COLO668 (cell line): ENCODE measurements around the gene TM2D3.

Experiments
- DNase-seq: peaks from one replicate; lab custom pipeline; 2025; ENCODE audit not compliant: unreplicated experiment; lab: John Stamatoyannopoulos, UW

TM2D3 gene, protein sequence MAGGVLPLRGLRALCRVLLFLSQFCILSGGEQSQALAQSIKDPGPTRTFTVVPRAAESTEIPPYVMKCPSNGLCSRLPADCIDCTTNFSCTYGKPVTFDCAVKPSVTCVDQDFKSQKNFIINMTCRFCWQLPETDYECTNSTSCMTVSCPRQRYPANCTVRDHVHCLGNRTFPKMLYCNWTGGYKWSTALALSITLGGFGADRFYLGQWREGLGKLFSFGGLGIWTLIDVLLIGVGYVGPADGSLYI

DNA sequence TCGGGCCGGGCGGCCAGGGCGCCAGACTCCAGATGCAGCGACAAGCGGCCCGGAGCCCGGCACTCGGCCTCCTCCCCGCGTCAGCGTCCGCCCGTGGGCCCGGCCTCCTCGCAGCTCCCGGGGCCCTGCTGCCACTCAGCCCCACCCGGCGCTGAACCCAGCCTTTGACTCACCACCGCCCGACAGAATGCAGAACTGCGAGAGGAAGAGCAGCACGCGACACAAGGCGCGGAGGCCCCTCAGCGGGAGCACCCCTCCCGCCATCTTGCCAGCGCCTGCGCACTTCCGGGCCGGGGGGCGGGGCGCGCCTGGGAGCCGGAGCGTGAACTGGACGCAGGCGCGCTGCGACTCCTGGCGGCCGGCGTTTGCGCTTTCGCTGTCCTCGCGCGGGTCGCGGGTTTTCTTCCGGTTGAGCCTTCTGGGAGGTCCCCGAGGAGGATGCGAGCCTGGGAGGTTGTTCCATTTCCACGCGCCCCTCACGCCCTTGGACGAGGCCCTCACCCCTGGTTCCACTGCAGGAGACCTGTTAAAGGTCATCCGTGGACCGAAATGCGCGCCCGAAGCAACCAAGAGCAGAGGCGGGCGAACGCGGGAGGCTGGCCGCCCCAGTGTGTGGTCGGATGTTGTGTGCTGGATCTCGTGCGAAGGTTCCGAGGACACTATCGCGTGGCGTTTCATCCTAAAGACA is at the start of gene TM2D3:
Gene TM2D3 (minus strand): TSS at position 284 of the 688 bp plus-strand sequence. CDS start 20 bp downstream, at position 264.
- DNase-seq: peak; percentile 95

DNA sequence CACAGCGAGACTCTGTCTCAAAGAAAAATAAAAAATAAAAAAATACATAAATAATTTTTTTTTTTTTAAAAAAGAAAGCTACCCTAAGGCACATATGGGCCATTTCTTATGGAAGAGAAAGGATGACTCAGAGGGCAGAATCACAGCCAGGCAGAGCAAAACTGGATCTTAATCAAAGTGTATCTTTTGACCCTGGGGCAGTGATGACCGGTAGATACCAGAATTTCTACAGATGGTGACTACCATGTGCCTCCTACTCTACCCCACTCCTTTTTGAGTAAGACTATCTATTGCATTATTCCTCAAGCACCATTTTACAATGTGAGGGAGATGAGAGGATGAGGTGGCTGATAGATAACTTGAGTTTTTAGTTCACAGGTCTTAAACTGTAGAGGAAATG is 46.1 kb upstream of the TM2D3 start:
- DNase-seq: no peak

DNA sequence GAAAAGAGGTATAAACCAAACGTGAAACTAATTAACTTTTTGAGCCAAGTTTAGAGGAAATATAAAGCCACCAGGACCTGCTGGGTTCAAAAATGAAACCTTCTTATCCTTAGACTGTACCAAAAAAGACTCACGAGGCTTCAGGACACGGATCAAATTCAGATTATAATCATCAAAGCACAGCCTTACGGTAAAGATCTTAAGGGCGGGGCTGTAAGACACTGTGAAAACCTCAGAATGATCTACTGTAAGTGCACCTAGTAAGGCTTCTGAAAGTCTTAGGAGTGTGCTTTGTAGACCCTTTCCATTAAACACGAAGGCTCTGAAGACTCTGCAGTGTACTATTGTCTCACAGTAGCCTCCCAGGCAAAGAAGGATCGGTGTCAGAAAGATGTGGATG is 45.3 kb upstream of the TM2D3 start:
- DNase-seq: no peak

DNA sequence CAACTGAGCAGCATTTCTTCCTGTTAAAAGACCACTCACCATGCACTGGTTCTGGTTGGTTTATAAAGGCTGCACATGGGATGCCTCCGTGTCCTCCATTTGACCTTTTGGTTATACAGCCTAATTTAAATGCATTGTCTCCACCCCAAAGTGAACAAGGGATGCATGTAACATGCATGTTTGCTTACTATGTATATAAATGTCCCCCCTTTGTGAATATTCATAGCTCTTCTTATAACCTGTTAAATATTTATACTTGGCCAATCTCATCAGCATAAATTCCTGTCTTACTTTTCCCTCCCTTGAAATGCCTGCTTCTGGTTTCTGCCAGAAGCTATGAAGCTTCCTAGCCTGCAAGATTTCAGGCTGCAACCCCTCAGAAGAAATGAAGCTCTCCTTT is 44.6 kb upstream of the TM2D3 start:
- no peak for DNase-seq

DNA sequence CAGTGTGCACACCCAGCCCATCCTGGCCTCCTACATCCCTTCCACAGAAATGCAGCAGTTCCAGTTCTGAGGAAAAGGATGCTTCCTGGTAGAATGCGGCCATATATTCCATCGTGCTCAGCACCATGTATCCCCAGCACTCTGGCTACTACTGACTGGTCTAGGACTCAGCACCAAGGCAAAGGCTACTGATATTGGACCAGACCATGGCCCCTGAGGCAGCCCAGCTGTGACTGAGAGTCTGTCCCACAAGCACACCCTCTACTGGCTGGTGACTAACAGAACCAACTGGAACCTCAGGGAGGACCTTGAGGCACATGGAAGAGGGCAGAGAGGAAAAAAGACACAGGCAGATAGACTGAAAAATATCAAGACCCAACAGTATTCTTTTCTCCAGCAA is 42.1 kb upstream of the TM2D3 start:
- DNase-seq: no peak

DNA sequence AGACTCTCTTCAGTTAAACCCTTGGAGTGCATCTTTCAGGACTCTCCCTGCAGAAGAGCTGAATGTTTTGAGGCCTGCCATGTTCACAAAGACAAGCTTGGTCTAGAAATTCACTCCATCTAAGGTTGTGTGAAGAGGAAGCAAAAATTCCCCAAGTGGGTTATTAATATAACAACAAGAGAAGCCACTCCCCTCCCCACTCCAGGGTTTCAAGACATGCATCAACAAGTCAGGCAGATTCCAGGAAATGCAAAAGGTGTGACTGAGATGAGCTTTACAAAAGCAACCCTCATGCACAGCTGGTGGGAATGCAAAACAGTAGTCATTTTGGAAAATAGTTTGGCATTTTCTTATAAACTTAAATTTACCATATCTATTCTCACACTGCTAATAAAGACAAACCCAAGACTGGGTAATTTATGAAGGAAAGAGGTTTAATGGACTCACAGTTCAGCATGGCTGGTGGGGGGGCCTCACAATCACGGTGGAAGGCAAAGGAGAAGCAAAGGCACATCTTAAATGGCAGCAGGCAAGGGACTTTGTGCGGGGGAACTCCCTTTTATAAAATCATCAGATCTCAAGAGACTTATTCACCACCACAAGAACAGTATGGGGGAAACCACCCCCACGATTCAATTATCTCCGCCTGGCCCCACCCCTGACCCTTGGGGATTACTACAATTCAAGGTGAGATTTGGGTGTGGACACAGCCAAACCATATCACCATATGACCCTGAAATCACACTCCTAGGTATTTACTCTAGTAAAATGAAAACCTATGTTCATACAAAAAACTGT is 40.8 kb upstream of the TM2D3 start:
- DNase-seq: no peak

DNA sequence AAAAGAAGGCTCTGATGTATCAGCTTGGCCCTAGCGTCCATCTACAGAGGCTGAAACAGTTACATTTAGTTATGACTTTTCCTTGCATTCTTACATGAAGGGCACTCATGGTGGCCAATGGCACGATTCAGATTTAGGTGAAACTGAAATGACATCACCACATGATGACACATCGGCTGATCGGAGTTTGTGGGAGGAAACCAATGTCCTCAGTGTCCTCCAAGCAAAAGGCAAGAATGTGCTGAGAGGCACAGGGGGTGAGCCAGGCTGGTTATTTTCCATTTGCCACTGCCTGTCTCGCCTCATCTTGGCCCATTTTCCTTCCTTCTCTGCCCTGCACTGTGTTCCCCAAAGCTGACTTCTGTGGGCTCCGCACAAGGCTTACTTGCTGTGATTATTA is 37.7 kb upstream of the TM2D3 start:
- DNase-seq: no peak

DNA sequence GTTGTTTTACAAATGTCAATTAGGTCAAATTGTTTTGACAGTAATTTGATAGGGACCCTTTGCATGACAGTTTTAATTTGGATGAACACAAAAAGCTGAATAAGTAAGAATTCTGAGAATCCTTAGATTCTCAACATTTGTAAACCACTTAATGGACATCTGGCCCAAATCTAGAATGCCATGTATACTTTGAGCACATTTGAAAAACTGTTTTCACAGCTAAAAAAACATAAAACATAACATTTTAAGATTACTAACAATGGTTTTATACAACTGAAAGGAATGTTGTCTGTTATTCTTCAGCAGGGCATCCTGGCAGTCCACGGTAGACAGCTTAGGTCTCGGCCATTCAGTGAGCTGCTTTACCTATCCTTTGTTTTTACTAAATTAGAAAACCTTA is 34.5 kb upstream of the TM2D3 start:
- DNase-seq: no peak

DNA sequence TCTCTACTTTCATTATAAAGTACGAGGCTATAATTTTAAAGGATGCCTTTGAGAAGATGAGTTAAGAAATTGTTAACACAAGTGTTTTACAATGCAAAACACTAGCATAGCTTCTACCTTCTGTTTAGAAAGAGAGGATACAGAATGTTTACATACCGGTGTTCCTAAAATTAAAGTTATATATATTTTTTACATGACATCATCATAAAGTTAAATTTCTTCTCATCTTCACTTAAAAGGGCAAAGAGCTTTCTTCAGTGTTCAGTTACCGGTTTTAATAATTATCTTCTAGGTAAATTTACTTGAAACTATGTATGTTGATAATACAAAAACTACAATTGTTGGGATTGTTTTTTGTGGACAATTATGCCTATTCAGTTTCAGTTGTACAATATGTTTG is 32.7 kb upstream of the TM2D3 start:
- no peak for DNase-seq

DNA sequence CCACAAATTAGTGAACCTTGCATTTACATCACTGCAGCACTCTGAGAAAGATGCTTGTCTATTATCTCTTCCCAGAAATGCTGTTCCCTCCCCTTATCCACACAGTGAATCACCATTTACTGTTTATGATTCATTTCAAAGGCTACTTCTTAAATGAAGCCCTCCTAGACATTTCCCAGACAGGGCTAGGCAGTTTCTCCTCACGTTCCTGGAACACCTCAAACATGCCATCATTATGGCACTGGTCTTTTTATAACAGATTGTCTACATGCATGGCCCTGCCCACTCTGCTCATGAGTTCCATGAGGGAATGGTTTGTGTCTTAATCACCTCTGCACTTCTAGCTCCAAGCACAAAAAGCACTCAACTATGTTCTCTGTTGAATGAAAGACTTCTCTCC is 32.2 kb upstream of the TM2D3 start:
- DNase-seq: no peak

DNA sequence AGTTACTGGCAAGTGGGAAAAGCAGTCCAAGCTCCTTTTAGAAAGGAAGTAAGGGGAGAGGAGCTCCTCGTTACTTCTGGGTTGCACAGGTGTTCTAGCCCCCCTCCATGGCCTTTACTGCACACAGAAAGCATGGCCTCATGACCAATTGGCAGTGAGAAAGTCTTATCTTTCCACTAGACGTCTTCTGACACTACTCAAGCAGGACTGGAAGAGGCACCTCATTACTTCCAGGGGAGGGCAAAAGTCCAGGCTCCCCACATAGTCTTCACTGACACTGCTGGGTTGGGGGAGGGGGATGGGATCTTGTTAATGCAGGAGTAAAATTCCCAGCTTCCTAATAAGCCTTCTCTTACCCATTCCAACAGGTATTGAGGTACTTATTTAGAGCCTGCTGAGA is 27.6 kb upstream of the TM2D3 start:
- no peak for DNase-seq

DNA sequence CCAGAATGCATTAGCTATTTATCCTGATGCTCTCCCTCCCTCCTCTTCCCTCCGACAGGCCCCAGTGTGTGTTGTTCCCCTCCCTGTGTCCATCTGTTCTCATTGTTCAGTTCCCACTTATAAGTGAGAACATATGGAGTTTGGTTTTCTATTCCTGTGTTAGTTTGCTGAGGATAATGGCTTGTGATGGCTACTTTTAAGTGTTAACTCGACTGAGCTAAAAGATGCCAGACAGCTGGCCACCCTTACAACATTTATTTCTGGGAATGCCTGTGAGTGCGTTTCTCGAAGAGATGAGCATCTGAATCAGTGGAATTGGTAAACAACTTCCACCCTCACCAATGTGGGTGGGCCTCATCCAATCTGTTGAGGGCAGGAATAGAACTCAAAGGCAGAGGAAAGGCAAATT is 24.7 kb upstream of the TM2D3 start:
- no peak for DNase-seq

DNA sequence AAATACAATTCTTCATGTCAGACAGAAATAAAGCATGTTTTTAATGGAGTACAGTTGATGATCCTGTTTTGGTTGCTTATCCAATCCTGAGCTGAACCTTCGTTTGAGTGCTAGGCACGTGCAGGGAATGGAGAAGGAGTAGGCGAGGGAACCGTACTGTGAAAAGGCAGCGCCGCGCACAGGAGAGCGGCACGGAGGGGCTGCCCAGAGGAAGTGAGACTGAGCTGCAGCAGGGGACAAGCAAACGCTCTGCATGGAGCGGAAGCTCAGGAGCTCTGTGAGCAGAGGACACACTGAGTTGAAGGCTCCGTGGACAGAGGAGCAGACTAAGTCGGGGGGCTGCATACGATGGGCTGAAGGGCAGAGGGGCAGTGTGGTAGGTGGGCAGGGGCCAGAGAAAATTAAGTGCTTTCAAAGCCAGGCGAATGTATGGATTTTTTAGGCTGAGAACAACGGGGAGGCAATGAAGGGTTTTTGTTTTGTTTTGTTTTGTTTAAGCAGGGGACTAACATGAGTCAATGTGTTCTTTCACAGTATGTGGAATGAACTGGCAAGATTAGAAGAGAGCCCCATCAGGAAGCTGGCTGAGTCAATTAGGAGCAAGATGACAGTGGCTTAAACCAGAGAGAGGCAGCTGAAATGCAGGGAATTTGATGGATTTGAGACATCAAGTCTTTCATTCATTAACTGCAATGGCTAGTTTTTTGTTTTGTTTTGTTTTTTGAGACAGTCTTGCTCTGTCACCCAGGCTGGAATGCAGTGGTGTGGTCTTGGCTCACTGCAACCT is 23.8 kb upstream of the TM2D3 start:
- no peak for DNase-seq

DNA sequence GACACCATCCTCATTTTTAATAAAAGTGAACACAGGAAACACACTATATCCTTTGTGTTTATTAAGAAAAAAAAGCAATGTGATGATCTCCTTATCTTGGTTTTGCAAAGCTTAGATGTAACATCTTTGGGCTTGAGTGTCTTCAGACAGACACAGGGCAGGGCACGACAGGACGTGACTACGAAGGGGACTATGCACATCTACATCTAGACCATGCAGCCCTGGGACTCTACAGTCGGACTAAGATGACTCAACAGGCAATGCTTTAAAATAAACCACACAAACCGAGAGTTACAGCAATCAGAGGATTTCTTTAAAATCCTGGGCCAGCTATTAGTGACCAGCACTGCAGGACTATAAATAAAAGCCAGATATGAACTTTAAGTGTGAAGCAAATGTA is 22.8 kb upstream of the TM2D3 start:
- no peak for DNase-seq

DNA sequence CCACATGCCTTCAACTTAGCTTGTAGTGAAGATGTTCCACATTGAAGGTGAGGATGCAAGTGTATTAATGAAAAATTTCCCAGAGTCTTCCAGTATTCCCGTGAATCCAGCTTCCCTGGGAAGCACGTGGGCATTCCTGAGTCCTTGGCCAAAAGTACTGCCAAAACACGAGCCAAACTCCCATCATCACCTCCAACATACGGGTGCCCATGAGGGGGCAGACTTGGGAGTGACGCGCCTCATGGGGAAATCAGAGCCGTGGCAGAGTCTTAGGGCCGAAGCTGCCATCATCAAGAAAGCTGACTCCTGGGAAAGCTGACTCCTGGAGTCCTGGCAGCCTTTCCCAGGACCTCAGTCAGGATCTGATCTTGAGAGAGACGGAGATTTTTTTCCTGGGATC is 20.1 kb upstream of the TM2D3 start:
- DNase-seq: no peak

DNA sequence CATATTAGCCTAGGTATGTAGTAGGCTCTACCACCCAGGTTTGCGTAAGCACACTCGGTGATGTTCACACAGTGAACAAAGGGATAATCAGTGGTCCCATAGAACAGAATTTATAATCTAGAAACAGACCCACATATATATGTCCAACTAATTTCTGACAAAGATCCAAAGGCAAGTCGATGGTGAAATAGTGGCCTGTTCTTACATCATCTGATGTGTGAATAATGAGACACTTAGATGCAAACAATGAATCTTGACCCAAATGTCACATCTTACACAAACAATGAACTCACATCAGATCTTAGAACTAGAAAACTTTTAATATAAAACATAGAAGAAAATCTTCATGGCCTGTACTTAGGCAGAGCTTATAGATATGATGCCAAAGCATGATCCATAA is 17.6 kb upstream of the TM2D3 start:
- no peak for DNase-seq

DNA sequence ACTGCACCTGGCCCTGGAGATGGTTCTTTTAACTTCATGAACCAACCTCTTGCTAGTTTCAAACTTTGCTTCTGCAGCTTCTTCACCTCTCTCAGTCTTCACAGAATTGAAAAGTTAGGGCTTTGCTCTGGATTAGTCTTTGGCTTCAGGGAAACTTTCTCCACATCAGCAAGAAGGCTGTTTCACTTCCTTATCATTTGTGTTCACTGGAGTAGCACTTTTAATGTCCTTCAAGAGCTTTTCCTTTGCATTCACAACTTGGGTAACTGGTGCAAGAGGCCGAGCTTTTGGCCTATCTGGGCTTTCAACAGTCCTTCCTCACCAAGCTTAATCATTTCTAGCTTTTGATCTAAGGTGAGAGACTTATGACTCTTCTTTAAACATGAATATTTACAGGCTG is 15.7 kb upstream of the TM2D3 start:
- DNase-seq: no peak

DNA sequence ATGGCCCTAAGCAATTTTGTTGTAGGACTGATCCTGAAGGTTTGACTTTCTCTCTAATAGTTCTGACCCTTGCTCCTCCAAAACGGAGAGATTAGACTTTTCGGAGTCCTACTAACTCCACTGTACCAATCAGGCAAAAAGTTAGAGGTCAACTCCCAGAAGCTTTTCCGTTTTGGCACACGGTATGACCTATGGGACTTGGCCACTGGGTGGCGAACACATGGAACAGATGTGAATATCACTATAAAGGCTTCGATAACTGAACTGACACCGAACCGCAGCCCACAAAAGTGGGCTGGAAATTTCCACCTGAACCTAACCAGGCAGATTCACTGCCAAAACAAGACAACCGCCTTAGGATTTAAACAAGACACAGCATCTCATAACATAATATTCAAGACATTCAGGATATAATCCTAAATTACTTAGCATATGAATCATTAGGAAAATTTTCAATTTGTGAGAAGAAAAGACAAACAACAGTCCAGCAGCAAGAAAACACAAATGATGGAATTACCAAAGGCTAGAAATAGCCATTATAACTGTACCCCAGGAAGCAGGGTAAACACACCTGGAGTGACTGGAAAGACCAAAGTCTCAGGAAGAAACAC is 12.2 kb upstream of the TM2D3 start:
- DNase-seq: no peak

DNA sequence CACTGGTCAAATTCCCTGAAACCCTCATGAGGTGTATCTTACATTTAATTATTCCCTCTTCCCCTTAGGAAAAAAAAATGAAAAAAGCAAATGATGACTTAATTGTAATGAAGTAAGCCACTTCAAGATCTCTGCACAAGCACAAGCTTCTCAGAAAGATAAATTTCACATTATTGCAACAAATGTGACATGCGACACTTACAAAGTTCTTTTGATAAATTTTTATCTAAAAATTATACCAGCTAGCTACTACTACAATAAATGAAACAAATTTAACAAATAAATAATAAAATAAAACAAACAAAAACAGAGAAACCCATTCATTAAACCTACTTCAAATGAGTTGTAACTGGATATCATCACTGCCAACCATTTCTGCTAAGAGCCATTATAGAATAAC is 10.0 kb upstream of the TM2D3 start:
- no peak for DNase-seq

DNA sequence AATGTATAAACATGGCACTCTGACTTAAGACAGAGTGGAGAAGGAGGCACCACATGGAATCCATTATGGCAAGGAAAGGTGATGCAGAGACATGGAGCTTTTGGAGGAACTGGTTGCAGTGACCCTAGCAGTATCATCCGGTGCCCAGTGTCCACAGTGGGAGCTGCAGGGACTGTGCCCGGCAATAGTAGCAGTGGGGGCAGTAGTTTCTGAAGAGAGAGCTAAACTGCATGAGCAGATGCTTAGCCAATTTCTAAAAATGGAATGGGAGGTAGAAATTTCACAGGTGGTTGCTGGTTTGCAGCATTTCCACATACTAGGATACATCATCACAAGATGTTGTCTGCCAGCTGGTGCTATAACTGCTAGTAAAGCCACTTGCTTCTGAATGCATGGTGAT is 7.8 kb upstream of the TM2D3 start:
- DNase-seq: no peak
